ENCODE data around the gene TOMM5. TPM values are rescaled to one million over a fixed set of nuclear protein-coding genes. Genes with fewer than 3 reads are reported as not detected.

TOMM5 gene
- total and polyA plus RNA-seq, 2 experiments from 2014 or later, result 130 to 288 TPM

GRCh38 chr9:37623267-37623666 is 30.9 kb upstream of the TOMM5 start:
- Histone ChIP-seq H2AFZ (no peak overlapping the region), H3K79me2 (ENCODE audit: insufficient read depth) (no peaks in the 10 kb centered on the region), H3K27ac (no peak overlapping the region), H3K27me3 (replicated peaks; ENCODE audit: insufficient read depth) (no peaks in the 10 kb centered on the region), H3F3A (ENCODE audit: insufficient read depth) (peaks cover 6% of the 10 kb centered on the region), H3K9me3 (ENCODE audit: low read depth) (no peaks in the 10 kb centered on the region), H3K36me3 (ENCODE audit: low read depth) (no peaks in the 10 kb centered on the region), H3K9ac (no peak overlapping the region), H3K4me3 (no peak overlapping the region), H4K20me1 (ENCODE audit: insufficient read depth) (no peaks in the 10 kb centered on the region), H3K4me2 (ENCODE audit: unreplicated experiment) (no peak overlapping the region), H3K9me2 (ENCODE audit: insufficient read depth) (no peaks in the 10 kb centered on the region), H3K4me1 (ENCODE audit: insufficient read depth) (peaks cover 25% of the 10 kb centered on the region)
- in situ Hi-C loops (cut with MboI), result no loop called here
- no peak for TF ChIP-seq EZH2 (IDR thresholded peaks at IDR 0.05; ENCODE audit: insufficient read depth, poor library complexity, severe bottlenecking)
- no peak for TF ChIP-seq EZH2phosphoT487 (IDR thresholded peaks at IDR 0.05; ENCODE audit: insufficient read depth, low read depth)
- WGBS, 2 experiments (ENCODE audit: low coverage in 1 of 2, low lambda C conversion rate in 2 of 2, missing lambda C conversion rate in 2 of 2), result 78 to 86% methylated on average over 2 of the region's 2 CpGs
- no peak for DNase-seq

DNA sequence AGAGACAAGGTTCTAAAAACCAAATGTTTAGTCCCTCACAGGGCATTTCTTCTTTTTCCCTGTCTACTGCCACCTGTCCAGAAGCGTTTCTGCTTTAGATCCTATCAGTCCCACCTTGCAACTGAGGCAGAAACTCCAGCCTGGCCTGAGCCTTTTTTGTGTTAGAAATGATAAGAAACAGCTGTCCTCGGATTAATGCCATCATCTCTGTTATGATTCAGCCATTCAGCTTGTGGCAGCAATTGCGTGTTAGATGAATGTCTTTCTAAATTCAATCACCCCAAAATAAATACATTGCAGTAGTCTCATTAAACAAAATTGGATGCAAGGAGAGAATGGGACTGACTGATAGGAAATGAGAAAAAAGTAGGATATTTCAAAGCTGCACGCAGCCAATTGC is 30.1 kb upstream of the TOMM5 start:
- Histone ChIP-seq H3F3A (ENCODE audit: insufficient read depth) (peaks cover 13% of the 10 kb centered on the region), H3K4me2 (ENCODE audit: unreplicated experiment) (peak overlapping the region; percentile 8), H3K27me3 (replicated peaks; ENCODE audit: insufficient read depth) (no peaks in the 10 kb centered on the region), H3K79me2 (ENCODE audit: insufficient read depth) (no peaks in the 10 kb centered on the region), H3K36me3 (ENCODE audit: low read depth) (no peaks in the 10 kb centered on the region), H2AFZ (no peak overlapping the region), H3K9me2 (ENCODE audit: insufficient read depth) (no peaks in the 10 kb centered on the region), H3K9ac (no peak overlapping the region), H3K27ac (no peak overlapping the region), H4K20me1 (ENCODE audit: insufficient read depth) (no peaks in the 10 kb centered on the region), H3K9me3 (ENCODE audit: low read depth) (no peaks in the 10 kb centered on the region), H3K4me3 (no peak overlapping the region), H3K4me1 (ENCODE audit: insufficient read depth) (peaks cover 33% of the 10 kb centered on the region)
- 1 to 3% methylated on average over 4 of the region's 4 CpGs for WGBS, 2 experiments (ENCODE audit: low coverage in 1 of 2, low lambda C conversion rate in 2 of 2, missing lambda C conversion rate in 2 of 2)
- in situ Hi-C loops (cut with MboI), result no loop called here
- peak; percentile 68 for DNase-seq
- TF ChIP-seq EZH2phosphoT487 (IDR thresholded peaks at IDR 0.05; ENCODE audit: insufficient read depth, low read depth), result no peak
- TF ChIP-seq EZH2 (IDR thresholded peaks at IDR 0.05; ENCODE audit: insufficient read depth, poor library complexity, severe bottlenecking), result no peak

DNA sequence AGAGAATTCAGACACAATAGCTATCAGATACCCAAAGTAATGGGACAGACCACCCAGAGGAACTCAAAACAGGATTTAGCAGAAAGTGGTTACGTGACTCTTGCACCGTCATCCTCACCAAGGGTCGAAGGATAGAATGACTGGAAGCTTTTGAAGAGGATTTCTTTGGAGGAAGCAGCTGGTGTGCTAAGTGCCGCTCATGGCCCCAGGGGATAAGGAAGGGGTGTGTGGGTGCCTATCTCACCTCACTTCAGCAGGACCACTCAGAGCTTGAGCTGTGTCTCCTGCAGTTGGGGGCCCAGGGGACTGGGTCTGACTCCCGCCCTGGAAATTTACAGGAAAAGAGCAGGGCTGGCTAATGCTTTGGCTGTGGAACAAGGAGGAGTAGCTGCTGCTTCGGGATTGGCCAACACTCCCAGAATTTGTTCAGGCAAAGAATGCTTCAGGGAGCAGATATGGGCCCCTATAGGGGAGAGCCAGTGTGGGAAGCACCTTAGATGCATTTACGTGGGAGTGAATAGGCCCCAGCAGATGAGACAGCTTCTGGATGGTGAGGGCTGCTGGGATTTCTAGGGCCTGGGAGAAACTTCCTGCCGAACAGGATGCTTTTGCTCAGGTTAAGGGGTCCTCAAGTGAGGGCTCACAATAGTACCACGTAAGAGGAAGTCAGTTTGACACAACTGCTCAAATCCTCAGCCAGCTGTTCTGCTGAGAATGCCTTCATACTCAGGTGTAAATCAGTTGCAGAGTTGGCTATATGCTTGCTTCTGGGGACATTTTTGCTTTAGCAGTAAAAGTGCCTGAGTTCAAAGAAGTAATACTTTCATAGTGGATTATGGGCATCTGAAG is 29.1 kb upstream of the TOMM5 start:
- Histone ChIP-seq H3K4me3 (no peak overlapping the region), H3K9ac (no peak overlapping the region), H2AFZ (no peak overlapping the region), H3K4me1 (ENCODE audit: insufficient read depth) (peaks cover 36% of the 10 kb centered on the region), H3K27me3 (replicated peaks; ENCODE audit: insufficient read depth) (no peaks in the 10 kb centered on the region), H3F3A (ENCODE audit: insufficient read depth) (peaks cover 17% of the 10 kb centered on the region), H3K36me3 (ENCODE audit: low read depth) (no peaks in the 10 kb centered on the region), H3K27ac (no peak overlapping the region), H3K4me2 (ENCODE audit: unreplicated experiment) (no peak overlapping the region), H3K9me3 (ENCODE audit: low read depth) (no peaks in the 10 kb centered on the region), H3K9me2 (ENCODE audit: insufficient read depth) (no peaks in the 10 kb centered on the region), H3K79me2 (ENCODE audit: insufficient read depth) (no peaks in the 10 kb centered on the region), H4K20me1 (ENCODE audit: insufficient read depth) (no peaks in the 10 kb centered on the region)
- 77 to 83% methylated on average over 9 of the region's 9 CpGs for WGBS, 2 experiments (ENCODE audit: low coverage in 1 of 2, low lambda C conversion rate in 2 of 2, missing lambda C conversion rate in 2 of 2)
- in situ Hi-C loops (cut with MboI), result no loop called here
- TF ChIP-seq EZH2 (IDR thresholded peaks at IDR 0.05; ENCODE audit: insufficient read depth, poor library complexity, severe bottlenecking) (no peak), EZH2phosphoT487 (IDR thresholded peaks at IDR 0.05; ENCODE audit: insufficient read depth, low read depth) (no peak)
- no peak for DNase-seq

DNA sequence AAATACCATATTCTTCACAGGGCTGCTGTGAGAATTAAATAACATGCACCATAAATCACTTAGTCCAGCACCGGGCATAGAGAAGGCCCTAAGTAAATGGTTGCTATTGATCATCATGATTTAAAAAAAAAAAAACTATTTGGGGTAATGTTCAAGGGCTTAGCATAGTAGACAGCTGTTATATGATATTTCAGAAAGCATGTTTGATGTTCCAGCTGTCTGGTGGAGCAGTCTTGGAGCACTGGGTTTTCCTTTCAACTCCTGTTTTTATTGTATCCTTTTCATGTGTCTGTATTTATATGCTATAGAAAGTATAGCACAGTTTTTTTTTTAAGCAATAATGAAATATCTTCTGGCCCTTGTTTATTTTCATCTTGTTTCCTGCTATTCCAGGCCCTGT is 28.0 kb upstream of the TOMM5 start:
- H3F3A ChIP-seq (ENCODE audit: insufficient read depth), result peaks cover 17% of the 10 kb centered on the region
- H3K9ac ChIP-seq, result no peak overlapping the region
- H3K27me3 ChIP-seq (replicated peaks; ENCODE audit: insufficient read depth), result no peaks in the 10 kb centered on the region
- H3K9me3 ChIP-seq (ENCODE audit: low read depth), result no peaks in the 10 kb centered on the region
- no peaks in the 10 kb centered on the region for H3K9me2 ChIP-seq (ENCODE audit: insufficient read depth)
- in situ Hi-C loops (cut with MboI), result no loop called here
- DNase-seq, result no peak
- H3K27ac ChIP-seq, result no peak overlapping the region
- H2AFZ ChIP-seq, result no peak overlapping the region
- TF ChIP-seq EZH2 (IDR thresholded peaks at IDR 0.05; ENCODE audit: insufficient read depth, poor library complexity, severe bottlenecking), result no peak
- TF ChIP-seq EZH2phosphoT487 (IDR thresholded peaks at IDR 0.05; ENCODE audit: insufficient read depth, low read depth), result no peak
- H3K4me1 ChIP-seq (ENCODE audit: insufficient read depth), result peaks cover 36% of the 10 kb centered on the region
- no peaks in the 10 kb centered on the region for H3K79me2 ChIP-seq (ENCODE audit: insufficient read depth)
- 98 to 100% methylated on average over 1 of the region's 1 CpG for WGBS, 2 experiments (ENCODE audit: low coverage in 1 of 2, low lambda C conversion rate in 2 of 2, missing lambda C conversion rate in 2 of 2)
- no peaks in the 10 kb centered on the region for H3K36me3 ChIP-seq (ENCODE audit: low read depth)
- no peaks in the 10 kb centered on the region for H4K20me1 ChIP-seq (ENCODE audit: insufficient read depth)
- H3K4me3 ChIP-seq, result no peak overlapping the region
- H3K4me2 ChIP-seq (ENCODE audit: unreplicated experiment), result no peak overlapping the region
